HG03097 (cell line): ENCODE measurements around the gene CDKAL1.
A peak's percentile ranks its signal among the peaks of the same experiment; 100 is the strongest.

Source experiments
- ATAC-seq: cut with Tn5 transposase; IDR thresholded peaks from one replicate; pipeline ENCODE4 v1.9.1; 2021; ENCODE audit not compliant: unreplicated experiment, low FRiP score

The CDKAL1 gene

GRCh38 chr6:20664250-20664649 is 130.0 kb downstream of the CDKAL1 start:
- ATAC-seq, result no peak

GRCh38 chr6:20665290-20665689 is 131.0 kb downstream of the CDKAL1 start:
- no peak for ATAC-seq

- peak; percentile 71 for ATAC-seq
These were observed 135.5 kb downstream of the CDKAL1 start for GRCh38 chr6:20669571-20670314.

- no peak for ATAC-seq
These were observed 136.5 kb downstream of the CDKAL1 start for GRCh38 chr6:20670750-20671149.

- ATAC-seq, result no peak
These were observed 137.8 kb downstream of the CDKAL1 start for GRCh38 chr6:20672038-20672437.

- ATAC-seq, result no peak
These were observed 139.2 kb downstream of the CDKAL1 start for GRCh38 chr6:20673458-20673857.

GRCh38 chr6:20674664-20675063 is 140.4 kb downstream of the CDKAL1 start:
- no peak for ATAC-seq

GRCh38 chr6:20678831-20679352 is 144.6 kb downstream of the CDKAL1 start:
- ATAC-seq, result no peak

- peak; percentile 73 for ATAC-seq
These were observed 146.5 kb downstream of the CDKAL1 start for GRCh38 chr6:20680697-20681165.

GRCh38 chr6:20681243-20681684 is 147.0 kb downstream of the CDKAL1 start:
- ATAC-seq, result peak; percentile 24

GRCh38 chr6:20684474-20684873 is 150.2 kb downstream of the CDKAL1 start:
- ATAC-seq, result no peak

GRCh38 chr6:20686142-20686541 is 151.9 kb downstream of the CDKAL1 start:
- no peak for ATAC-seq

GRCh38 chr6:20687494-20687893 is 153.2 kb downstream of the CDKAL1 start:
- ATAC-seq, result no peak

GRCh38 chr6:20688710-20689500 is 154.6 kb downstream of the CDKAL1 start:
- ATAC-seq, result peak; percentile 83

GRCh38 chr6:20691185-20691584 is 156.9 kb downstream of the CDKAL1 start:
- no peak for ATAC-seq

GRCh38 chr6:20692023-20692422 is 157.8 kb downstream of the CDKAL1 start:
- ATAC-seq, result no peak

- no peak for ATAC-seq
These were observed 159.3 kb downstream of the CDKAL1 start for GRCh38 chr6:20693466-20694063.

- ATAC-seq, result no peak
These were observed 162.4 kb downstream of the CDKAL1 start for GRCh38 chr6:20696676-20697075.

- no peak for ATAC-seq
These were observed 164.4 kb downstream of the CDKAL1 start for GRCh38 chr6:20698675-20699074.

- no peak for ATAC-seq
These were observed 165.1 kb downstream of the CDKAL1 start for GRCh38 chr6:20699402-20699801.

GRCh38 chr6:20700375-20700774 is 166.1 kb downstream of the CDKAL1 start:
- ATAC-seq, result no peak
